ENCODE measurements around the gene PHAF1.

DNA sequence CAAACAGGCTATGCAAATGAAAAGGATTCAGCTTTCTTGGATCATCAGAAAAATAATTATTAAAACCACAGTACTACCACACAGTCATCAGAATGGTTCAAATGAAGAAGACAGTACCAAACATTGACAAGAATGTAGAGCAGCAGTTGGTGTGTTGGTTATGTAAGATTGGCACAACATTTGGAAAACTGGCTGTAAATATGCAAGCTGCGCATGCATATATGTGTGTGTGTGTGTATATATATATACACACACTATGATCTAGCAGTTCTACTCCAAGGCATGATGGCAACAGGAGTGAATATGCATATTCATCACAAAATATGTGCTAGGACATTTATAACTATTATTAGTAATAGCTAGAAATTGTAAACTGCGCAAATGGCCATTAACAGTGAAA, 34.4 kb upstream of the PHAF1 start:
- TF ChIP-seq, protein P1, sequence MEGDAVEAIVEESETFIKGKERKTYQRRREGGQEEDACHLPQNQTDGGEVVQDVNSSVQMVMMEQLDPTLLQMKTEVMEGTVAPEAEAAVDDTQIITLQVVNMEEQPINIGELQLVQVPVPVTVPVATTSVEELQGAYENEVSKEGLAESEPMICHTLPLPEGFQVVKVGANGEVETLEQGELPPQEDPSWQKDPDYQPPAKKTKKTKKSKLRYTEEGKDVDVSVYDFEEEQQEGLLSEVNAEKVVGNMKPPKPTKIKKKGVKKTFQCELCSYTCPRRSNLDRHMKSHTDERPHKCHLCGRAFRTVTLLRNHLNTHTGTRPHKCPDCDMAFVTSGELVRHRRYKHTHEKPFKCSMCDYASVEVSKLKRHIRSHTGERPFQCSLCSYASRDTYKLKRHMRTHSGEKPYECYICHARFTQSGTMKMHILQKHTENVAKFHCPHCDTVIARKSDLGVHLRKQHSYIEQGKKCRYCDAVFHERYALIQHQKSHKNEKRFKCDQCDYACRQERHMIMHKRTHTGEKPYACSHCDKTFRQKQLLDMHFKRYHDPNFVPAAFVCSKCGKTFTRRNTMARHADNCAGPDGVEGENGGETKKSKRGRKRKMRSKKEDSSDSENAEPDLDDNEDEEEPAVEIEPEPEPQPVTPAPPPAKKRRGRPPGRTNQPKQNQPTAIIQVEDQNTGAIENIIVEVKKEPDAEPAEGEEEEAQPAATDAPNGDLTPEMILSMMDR (IDR thresholded peaks at IDR 0.05), result no peak
- no peak for TF ChIP-seq POLR2A (IDR thresholded peaks at IDR 0.05)

Data from esophagus squamous epithelium (tissue), 4 donors.